SH-SY5Y (cell line): Measurements from ENCODE around the gene PTPMT1.

Experiments used
- GATA2 ChIP-seq: IDR thresholded peaks from 2 replicates; pipeline ENCODE4 v1.6.1; 2011; ENCODE audit warnings: mild to moderate bottlenecking, low read depth, low read length
- GATA3 ChIP-seq: IDR thresholded peaks from 2 replicates; pipeline ENCODE4 v1.6.1; 2011; ENCODE audit warnings: low read depth, mild to moderate bottlenecking, low read length, moderate library complexity

DNA sequence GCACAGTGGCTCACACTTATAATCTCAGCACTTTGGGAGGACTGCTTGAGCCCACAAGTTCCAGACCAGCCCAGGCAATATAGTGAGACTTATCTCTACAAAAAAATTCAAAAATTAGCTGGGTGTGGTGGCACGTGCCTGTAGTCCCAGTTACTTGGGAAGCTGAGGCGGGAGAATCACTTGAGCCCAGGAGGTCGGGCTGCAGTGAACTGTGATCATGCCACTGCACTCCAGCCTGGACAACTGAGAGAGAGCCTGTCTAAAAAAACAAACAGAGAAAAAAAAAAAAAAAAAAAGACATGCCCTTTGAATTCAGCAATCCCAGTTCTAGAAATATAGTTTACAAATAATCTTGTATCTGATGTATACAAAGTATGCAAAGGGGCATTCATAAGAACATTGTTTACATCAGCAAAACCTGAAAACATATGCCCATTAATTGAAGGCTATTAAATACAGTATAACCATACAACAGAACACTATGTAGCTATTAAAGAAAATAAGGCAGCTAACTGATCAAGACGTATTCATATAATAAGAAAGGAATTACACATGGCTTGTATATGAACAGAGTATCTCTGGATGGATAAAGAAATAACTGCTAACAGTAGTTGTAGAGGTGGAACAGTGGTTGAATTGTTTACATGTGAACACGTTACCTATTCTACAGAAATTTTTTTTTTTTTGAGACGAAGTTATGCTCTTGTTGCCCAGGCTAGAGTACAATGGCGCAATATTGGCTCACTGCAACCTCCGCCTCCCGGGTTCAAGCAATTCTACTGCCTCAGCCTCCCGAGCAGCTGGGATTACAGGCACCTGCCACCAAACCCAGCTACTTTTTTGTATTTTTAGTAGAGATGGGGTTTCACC, 48.2 kb upstream of the PTPMT1 start:
- TF ChIP-seq GATA3 (no peak), GATA2 (no peak)
